Retinal pigment epithelial cell (primary cell): ENCODE measurements around the gene CAPN1.

Experiments used
- DNase-seq: peaks from one replicate; pipeline ENCODE4 v3.0.0-alpha.2; 2010; ENCODE audit warnings: low read depth
- H3K4me3 ChIP-seq: 2 replicates; pipeline ENCODE4 v1.5.1; 2011; ENCODE audit warnings: mild to moderate bottlenecking, low read length, control low read depth, moderate library complexity
- CTCF ChIP-seq: conservative IDR thresholded peaks from 2 replicates; pipeline ENCODE4 v1.5.1; 2011; ENCODE audit warnings: low read depth, low read length, control low read depth, inconsistent platforms

Gene CAPN1

GRCh38 chr11:65207918-65208784 lies 26.4 kb downstream of the CAPN1 start:
- no peak for DNase-seq
- no peak for TF ChIP-seq CTCF
- no peak overlapping the region for H3K4me3 ChIP-seq

DNA sequence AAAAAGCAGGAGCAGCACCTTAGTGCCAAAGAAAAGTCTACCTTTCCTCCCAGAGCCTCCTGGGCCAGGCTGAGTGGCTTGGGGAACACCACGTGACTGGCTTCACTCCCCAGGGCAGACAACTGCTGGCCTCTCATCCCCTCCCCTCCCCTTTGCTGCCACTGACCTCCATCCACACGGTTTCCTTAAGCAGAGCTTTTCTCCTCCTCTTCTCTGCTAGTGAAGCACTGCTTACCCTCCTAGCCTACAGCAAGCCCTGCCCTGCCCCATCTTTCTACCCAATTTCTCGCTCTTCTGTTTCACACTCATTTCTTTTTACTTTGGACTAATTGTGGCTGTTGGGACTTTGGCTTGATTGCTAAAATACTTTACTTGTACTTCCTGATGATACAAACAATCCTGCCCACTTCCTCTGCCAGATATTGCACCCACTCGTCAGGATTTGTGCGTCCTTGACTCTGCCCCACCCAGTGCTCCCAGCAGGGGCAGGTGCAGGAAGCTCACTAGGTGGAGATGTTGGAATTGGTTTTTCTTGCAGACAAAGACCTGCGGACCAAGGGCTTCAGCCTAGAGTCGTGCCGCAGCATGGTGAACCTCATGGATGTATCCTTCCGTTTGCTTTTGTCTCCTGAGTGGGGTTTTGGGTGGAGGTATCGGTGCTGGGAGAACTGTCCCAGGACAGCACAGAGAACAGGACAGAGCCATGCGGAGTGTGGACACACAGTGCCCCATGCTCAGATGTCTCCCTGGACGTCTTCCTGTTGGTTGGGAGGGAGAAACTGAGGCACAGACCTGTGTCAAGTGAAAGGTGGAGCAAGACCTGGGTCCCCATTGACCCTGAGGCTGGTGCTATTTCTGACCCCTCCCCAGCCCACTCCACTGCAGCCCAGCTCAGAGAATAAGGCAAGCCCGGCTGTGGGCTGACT lies 27.3 kb downstream of the CAPN1 start:
- no peak overlapping the region for H3K4me3 ChIP-seq
- TF ChIP-seq CTCF = no peak
- DNase-seq = no peak

DNA sequence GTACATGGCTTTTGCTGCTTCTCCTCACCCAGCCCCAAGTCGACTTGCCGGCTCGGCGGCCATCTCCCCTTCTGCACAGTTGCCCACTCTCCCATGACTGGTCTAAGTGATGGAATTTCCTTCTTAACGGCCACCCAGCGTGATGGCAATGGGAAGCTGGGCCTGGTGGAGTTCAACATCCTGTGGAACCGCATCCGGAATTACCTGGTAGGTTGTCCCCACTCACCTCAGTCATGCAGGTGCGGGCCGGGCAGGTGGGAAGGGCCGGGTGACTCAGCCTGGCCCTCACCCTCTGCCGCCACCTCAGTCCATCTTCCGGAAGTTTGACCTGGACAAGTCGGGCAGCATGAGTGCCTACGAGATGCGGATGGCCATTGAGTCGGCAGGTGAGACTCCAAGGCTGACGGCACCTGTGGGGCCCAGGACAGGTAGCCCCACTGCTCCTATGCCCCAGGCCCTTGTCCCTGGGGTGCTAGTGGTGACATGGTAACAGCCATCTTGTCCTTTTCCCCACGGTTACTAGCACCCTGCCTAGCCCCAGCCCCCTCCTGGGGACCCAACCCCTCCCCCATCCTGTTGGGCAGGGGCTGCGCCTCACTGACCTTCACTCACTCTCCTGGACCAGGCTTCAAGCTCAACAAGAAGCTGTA lies 28.1 kb downstream of the CAPN1 start:
- no peak overlapping the region for H3K4me3 ChIP-seq
- TF ChIP-seq CTCF = no peak
- DNase-seq = no peak

- TF ChIP-seq CTCF = no peak
- H3K4me3 ChIP-seq = no peak overlapping the region
- DNase-seq = no peak
Measured at GRCh38 chr11:65210361-65210731, 28.6 kb downstream of the CAPN1 start.

GRCh38 chr11:65210748-65211147 lies 29.0 kb downstream of the CAPN1 start:
- DNase-seq = no peak
- no peak overlapping the region for H3K4me3 ChIP-seq
- TF ChIP-seq CTCF = no peak

GRCh38 chr11:65211293-65212105 lies 29.8 kb downstream of the CAPN1 start:
- DNase-seq = no peak
- no peak for TF ChIP-seq CTCF
- H3K4me3 ChIP-seq = no peak overlapping the region
